Measurements from ENCODE around the gene KANTR.

KANTR gene, protein sequence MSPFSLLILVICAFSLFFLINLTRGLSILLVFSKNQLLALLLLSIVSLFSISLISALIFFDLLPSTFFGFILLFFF

DNA sequence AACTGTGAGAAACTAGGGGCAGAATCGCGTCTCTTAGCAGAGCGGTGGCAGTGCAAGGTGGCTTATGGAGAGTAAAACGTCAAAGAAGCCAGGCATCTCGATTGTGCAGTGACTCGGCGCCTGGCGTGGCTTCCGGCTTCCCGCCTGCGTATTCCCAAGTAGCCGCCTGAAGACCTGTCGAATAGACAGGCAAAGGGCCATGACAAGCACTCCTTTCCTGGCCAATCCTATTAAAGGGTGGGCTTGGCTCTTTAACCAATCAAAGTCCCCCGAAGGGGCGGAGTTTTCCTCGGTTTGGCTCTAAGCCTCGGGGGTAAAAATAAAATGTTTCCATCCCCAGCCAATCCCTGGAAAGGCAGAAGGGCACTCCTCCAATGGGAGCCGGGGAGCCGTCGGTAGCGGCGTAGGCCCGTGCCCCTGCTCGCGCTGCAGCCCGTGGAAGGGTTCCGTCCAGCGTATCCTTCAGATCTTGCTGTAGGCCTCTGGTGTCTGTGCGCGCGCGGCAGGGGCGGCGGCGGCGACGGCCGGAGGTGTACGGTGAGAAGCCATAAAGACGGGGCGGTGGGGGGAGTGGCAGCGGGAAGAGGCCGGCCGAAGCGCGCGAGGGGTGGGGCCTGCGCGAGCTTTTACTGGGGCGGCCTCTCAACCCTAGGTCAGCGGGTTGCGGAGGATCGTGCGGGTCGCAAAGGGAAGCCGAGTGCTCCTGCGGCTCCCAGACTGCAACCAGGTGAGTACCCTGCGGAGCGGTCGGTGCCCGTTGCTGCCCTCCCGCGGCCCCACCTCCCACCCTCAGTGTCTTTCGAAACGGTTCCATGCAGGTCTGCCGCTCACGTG lies at the start of gene KANTR:
TSS of gene KANTR (plus strand) at position 395 of the 834 bp plus-strand sequence. CDS start 30,131 bp downstream, outside the sequence.
- ChIA-PET POLR2A (interaction anchor here (1.3 kb wide), 1 partner anchor 12 kb away, joined by 7 read pairs; the partner anchor contains the start of gene TSPYL2), CTCF (no interaction called here)
- DNase-seq (ENCODE audit: extremely low spot score) = peak; percentile 84
- TF ChIP-seq, protein P1, sequence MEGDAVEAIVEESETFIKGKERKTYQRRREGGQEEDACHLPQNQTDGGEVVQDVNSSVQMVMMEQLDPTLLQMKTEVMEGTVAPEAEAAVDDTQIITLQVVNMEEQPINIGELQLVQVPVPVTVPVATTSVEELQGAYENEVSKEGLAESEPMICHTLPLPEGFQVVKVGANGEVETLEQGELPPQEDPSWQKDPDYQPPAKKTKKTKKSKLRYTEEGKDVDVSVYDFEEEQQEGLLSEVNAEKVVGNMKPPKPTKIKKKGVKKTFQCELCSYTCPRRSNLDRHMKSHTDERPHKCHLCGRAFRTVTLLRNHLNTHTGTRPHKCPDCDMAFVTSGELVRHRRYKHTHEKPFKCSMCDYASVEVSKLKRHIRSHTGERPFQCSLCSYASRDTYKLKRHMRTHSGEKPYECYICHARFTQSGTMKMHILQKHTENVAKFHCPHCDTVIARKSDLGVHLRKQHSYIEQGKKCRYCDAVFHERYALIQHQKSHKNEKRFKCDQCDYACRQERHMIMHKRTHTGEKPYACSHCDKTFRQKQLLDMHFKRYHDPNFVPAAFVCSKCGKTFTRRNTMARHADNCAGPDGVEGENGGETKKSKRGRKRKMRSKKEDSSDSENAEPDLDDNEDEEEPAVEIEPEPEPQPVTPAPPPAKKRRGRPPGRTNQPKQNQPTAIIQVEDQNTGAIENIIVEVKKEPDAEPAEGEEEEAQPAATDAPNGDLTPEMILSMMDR (IDR thresholded peaks at IDR 0.05; ENCODE audit: control extremely low read depth, extremely low read depth, low read depth, missing control alignments) = no peak

DNA sequence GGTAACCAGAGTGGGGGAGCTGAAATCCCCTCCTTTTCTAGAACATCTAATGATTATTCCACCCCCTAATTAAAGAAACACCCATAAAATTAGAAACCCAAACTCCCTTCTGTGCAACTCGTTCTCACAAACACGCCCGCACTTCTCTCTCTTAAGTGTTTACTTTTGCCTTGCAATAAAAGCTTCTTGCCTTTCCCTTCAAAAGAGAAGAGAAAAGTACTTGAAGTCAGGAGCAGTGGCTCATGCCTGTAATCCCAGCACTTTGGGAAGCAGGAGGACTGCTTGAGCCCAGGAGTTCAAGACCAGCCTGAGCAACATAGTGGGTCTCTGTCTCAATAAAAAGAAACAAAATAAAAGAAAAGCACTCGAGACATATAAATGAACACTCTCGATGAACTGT lies 48.9 kb upstream of the KANTR start:
- TF ChIP-seq, protein P1 (IDR thresholded peaks at IDR 0.05; ENCODE audit: control extremely low read depth, extremely low read depth, low read depth, missing control alignments) = no peak
- POLR2A ChIA-PET = no interaction called here
- DNase-seq (ENCODE audit: extremely low spot score) = no peak
- CTCF ChIA-PET = no interaction called here

DNA sequence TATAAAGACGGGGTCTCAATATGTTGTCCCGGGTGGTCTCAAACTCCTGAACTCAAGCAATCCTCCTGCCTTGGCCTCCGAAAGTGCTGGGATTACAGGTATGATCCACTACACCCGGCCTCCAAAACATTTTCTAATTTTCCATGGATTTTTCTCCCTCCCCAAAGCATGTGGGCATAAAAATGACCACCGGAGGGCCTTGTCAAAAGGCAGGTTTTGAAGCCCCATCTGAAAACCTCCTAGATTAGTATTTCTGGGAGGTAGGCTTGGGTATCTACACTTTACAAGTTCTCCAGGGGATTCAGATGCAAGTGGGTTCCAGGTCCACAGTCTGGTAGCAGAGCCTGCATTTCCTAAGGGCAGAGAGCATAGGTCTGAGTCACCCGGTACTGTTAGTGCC lies 46.7 kb upstream of the KANTR start:
- CTCF ChIA-PET = no interaction called here
- POLR2A ChIA-PET = no interaction called here

GRCh38 chrX:53048169-53049126 lies 45.5 kb upstream of the KANTR start, which contains the start of gene GPR173:
Gene GPR173 (plus strand): TSS chrX:53048789. CDS start chrX:53076622, 27,833 bp downstream.
- TF ChIP-seq, protein P1 (IDR thresholded peaks at IDR 0.05; ENCODE audit: control extremely low read depth, extremely low read depth, low read depth, missing control alignments) = no peak
- POLR2A ChIA-PET = no interaction called here
- DNase-seq (ENCODE audit: extremely low spot score) = no peak
- CTCF ChIA-PET = no interaction called here

More for the DNA sequence above, 46.7 kb upstream of the KANTR start:
- TF ChIP-seq, protein P1 (IDR thresholded peaks at IDR 0.05; ENCODE audit: control extremely low read depth, extremely low read depth, low read depth, missing control alignments) = no peak
- no peak for DNase-seq (ENCODE audit: extremely low spot score)

DNA sequence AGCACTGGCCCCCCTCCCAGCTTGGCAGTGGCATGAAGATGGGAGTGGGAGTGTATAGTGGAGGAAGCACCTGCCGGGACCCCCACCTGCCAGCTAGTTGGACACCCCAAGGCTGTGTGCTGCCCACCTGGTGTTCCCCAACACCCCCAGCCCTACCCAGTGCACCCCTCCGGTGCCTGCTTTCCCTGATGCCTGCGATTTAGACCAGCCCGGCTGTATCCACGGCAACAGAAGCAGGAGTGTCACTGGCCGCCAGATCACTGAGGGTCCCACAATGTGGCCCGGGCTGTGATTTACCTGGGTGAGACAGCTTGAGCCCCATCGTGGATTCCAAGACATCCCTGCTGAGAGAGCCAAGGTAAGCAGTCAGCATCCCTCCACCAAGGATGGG lies 44.8 kb upstream of the KANTR start:
- no peak for DNase-seq (ENCODE audit: extremely low spot score)
- POLR2A ChIA-PET = no interaction called here
- TF ChIP-seq, protein P1 (IDR thresholded peaks at IDR 0.05; ENCODE audit: control extremely low read depth, extremely low read depth, low read depth, missing control alignments) = no peak
- CTCF ChIA-PET = no interaction called here

- DNase-seq (ENCODE audit: extremely low spot score) = no peak
- ChIA-PET CTCF (no interaction called here), POLR2A (no interaction called here)
- TF ChIP-seq, protein P1 (IDR thresholded peaks at IDR 0.05; ENCODE audit: control extremely low read depth, extremely low read depth, low read depth, missing control alignments) = no peak
These were observed 43.1 kb upstream of the KANTR start for GRCh38 chrX:53050841-53051240.
